Measurements from ENCODE around the gene EPHA4.

DNA sequence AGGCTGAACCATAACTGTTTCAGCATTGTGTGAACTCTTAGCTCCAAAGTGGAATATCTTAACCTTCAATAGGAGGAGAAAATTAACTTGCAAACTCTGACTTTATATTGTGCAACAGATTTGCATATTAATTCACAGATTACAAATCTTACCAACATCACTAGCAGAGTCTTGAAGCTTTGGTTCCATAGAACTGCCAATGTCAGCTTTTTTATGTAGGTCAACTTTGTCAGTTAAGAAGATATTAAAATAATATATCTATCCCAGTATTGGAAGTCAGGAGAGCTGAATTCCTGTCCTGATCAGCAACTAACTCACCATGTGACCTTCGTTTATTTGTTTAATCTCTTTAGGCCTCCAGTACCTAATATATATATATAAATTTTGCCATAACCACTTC lies 121.8 kb downstream of the EPHA4 start:
- TF ChIP-seq CTCF (IDR thresholded peaks at IDR 0.05; ENCODE audit: low read length) (no peak), EZH2 (optimal IDR thresholded peaks at IDR 0.05; ENCODE audit: low read depth, low read length) (no peak), EZH2phosphoT487 (IDR thresholded peaks at IDR 0.05; ENCODE audit: low read length) (no peak)
